IMR-90 (cell line): ENCODE results near the gene LRRC42.

Experiments used
- BHLHE40 ChIP-seq: fragments of 150-350 bp; IDR thresholded peaks from 2 replicates; pipeline ENCODE4 v1.6.1; 2016; ENCODE audit warnings: mild to moderate bottlenecking, low read depth, low read length
- CEBPB ChIP-seq: IDR thresholded peaks from 2 replicates; pipeline ENCODE4 v1.6.1; 2012; ENCODE audit warnings: low read depth, low read length, improper control_type of control experiment
- FOS ChIP-seq: fragments of 150-350 bp; IDR thresholded peaks from 2 replicates; pipeline ENCODE4 v1.6.1; 2016; ENCODE audit warnings: low read depth, low read length
- MAZ ChIP-seq: IDR thresholded peaks from 2 replicates; pipeline ENCODE4 v1.6.1; 2012; ENCODE audit warnings: low read depth, mild to moderate bottlenecking, low read length, improper control_type of control experiment, moderate library complexity, borderline replicate concordance
- MXI1 ChIP-seq: IDR thresholded peaks from 2 replicates; pipeline ENCODE4 v1.6.1; 2012; ENCODE audit warnings: low read depth, mild to moderate bottlenecking, low read length, moderate library complexity, borderline replicate concordance
- NFE2L2 ChIP-seq: fragments of 150-350 bp; IDR thresholded peaks from 2 replicates; pipeline ENCODE4 v1.6.1; 2016; ENCODE audit warnings: low read depth, mild to moderate bottlenecking, low read length
- POLR2A ChIP-seq: IDR thresholded peaks from 2 replicates; pipeline ENCODE4 v1.6.1; 2012; ENCODE audit warnings: mild to moderate bottlenecking, low read depth, low read length
- RAD21 ChIP-seq: IDR thresholded peaks from 2 replicates; pipeline ENCODE4 v1.6.1; 2012; ENCODE audit warnings: low read length, improper control_type of control experiment
- RCOR1 ChIP-seq: IDR thresholded peaks from 2 replicates; pipeline ENCODE4 v1.6.1; 2012; ENCODE audit warnings: mild to moderate bottlenecking, low read length, improper control_type of control experiment; ENCODE audit not compliant: insufficient replicate concordance
- RFX5 ChIP-seq: IDR thresholded peaks from 2 replicates; pipeline ENCODE4 v1.8.0; 2012; ENCODE audit warnings: low read depth, mild to moderate bottlenecking, low read length, moderate library complexity
- SMC3 ChIP-seq: fragments of 150-350 bp; IDR thresholded peaks from 2 replicates; pipeline ENCODE4 v1.6.1; 2016; ENCODE audit warnings: low read depth, mild to moderate bottlenecking, antibody characterized with exemption, low read length, moderate library complexity
- TF ChIP-seq, protein P1 (sequence below): conservative IDR thresholded peaks from 2 replicates; pipeline ENCODE4 v1.5.1; 2012; ENCODE audit warnings: mild to moderate bottlenecking, low read depth, low read length, improper control_type of control experiment
- TF ChIP-seq, protein P2 (sequence below): fragments of 150-350 bp; IDR thresholded peaks from 2 replicates; pipeline ENCODE4 v1.6.1; 2017; ENCODE audit warnings: mild to moderate bottlenecking, antibody characterized with exemption, low read length, low read depth
- TF ChIP-seq, protein P3 (sequence below): fragments of 150-350 bp; IDR thresholded peaks from 2 replicates; pipeline ENCODE4 v1.6.1; 2016; ENCODE audit warnings: low read depth, mild to moderate bottlenecking, low read length, moderate library complexity, borderline replicate concordance

DNA sequence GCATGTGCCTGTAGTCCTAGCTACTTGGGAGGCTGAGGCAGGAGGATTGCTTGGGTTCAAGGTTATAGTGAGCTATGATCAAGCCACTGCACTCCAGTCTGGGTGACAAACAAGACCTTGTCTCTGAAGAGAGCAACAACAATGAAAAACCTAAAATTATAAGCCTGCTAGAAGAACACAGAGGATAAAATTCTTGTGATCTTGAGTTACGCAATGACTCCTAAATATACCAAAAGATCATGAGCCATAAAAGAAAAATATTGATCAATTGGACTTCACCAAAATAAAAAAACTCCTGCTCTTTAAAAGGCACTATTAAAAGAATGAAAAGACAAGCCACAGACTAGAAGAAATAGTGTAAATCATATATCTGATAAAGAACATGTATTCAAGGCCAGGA is 49.5 kb downstream of the LRRC42 start:
- TF ChIP-seq, protein P1, sequence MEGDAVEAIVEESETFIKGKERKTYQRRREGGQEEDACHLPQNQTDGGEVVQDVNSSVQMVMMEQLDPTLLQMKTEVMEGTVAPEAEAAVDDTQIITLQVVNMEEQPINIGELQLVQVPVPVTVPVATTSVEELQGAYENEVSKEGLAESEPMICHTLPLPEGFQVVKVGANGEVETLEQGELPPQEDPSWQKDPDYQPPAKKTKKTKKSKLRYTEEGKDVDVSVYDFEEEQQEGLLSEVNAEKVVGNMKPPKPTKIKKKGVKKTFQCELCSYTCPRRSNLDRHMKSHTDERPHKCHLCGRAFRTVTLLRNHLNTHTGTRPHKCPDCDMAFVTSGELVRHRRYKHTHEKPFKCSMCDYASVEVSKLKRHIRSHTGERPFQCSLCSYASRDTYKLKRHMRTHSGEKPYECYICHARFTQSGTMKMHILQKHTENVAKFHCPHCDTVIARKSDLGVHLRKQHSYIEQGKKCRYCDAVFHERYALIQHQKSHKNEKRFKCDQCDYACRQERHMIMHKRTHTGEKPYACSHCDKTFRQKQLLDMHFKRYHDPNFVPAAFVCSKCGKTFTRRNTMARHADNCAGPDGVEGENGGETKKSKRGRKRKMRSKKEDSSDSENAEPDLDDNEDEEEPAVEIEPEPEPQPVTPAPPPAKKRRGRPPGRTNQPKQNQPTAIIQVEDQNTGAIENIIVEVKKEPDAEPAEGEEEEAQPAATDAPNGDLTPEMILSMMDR: no peak
- TF ChIP-seq POLR2A (no peak), RAD21 (no peak), BHLHE40 (no peak), FOS (no peak), MXI1 (no peak), RFX5 (no peak), NFE2L2 (no peak), CEBPB (peak; percentile 66), RCOR1 (no peak), MAZ (no peak), SMC3 (no peak)
- TF ChIP-seq, protein P2, sequence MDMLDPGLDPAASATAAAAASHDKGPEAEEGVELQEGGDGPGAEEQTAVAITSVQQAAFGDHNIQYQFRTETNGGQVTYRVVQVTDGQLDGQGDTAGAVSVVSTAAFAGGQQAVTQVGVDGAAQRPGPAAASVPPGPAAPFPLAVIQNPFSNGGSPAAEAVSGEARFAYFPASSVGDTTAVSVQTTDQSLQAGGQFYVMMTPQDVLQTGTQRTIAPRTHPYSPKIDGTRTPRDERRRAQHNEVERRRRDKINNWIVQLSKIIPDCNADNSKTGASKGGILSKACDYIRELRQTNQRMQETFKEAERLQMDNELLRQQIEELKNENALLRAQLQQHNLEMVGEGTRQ: no peak
- TF ChIP-seq, protein P3, sequence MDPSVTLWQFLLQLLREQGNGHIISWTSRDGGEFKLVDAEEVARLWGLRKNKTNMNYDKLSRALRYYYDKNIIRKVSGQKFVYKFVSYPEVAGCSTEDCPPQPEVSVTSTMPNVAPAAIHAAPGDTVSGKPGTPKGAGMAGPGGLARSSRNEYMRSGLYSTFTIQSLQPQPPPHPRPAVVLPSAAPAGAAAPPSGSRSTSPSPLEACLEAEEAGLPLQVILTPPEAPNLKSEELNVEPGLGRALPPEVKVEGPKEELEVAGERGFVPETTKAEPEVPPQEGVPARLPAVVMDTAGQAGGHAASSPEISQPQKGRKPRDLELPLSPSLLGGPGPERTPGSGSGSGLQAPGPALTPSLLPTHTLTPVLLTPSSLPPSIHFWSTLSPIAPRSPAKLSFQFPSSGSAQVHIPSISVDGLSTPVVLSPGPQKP: no peak
